ENCODE measurements around the gene MAP3K12. TPM values are rescaled to one million over a fixed set of nuclear protein-coding genes. Genes with fewer than 3 reads are reported as not detected.

Gene MAP3K12
- total RNA-seq, 1 experiment from 2014 or later: 9.6 TPM

DNA sequence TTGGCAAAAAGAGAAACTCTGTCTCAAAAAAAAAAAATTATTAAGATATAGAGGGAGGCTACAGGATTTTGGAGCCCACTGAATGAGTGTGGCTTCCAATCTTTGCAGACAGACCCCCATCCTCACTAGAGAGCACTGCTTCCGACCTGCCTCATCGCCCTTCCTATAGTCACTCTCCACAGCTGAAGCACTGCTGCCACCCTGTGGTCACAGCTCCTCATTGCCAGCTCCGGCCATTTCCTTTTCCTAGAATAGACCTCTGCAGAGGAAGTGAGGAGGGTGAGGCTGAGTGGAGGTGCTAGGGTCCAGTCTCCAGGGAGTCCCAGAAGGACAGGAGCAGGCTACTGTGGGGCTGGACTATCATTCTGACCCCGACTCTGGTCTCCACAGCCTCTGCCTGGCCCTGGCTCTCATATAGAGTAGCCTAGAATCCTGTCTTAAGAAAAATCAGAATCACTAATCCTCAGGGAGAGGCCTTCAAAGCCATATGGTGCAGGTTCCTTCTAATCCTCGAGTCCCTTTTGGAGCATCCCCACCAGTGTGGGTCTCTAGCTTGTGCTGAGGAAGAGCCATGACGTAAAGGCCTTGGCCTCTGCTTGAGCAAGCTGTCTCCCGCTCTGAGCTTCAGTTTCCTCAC, 9.4 kb upstream of the MAP3K12 start:
- Histone ChIP-seq H3K4me3 (ENCODE audit: low read length) (no peak overlapping the region), H3F3A (ENCODE audit: low read length, unreplicated experiment) (no peaks in the 10 kb centered on the region), H2AFZ (ENCODE audit: low read length) (no peak overlapping the region), H3K79me2 (ENCODE audit: low read length) (peaks cover 4% of the 10 kb centered on the region; the same call in 1 of the 2 replicates), H4K20me1 (ENCODE audit: low read length) (no peaks in the 10 kb centered on the region), H3K4me1 (ENCODE audit: insufficient read depth, low read length) (peaks cover 17% of the 10 kb centered on the region), H3K9me2 (replicated peaks; ENCODE audit: low read length) (no peaks in the 10 kb centered on the region), H3K4me2 (ENCODE audit: low read length) (no peak overlapping the region), H3K36me3 (ENCODE audit: low read depth, low read length) (peaks cover 16% of the 10 kb centered on the region; the same call in 1 of the 2 replicates), H3K27ac (ENCODE audit: low read length) (no peak overlapping the region), H3K27me3 (ENCODE audit: low read length) (no peaks in the 10 kb centered on the region), H3K9ac (ENCODE audit: low read length) (no peak overlapping the region), H3K9me3 (ENCODE audit: low read length) (no peaks in the 10 kb centered on the region)
- ATAC-seq (peak; percentile 79), DNase-seq (peak; percentile 94)
- TF ChIP-seq EZH2phosphoT487 (IDR thresholded peaks at IDR 0.05; ENCODE audit: borderline replicate concordance, low read length) (no peak), EZH2 (IDR thresholded peaks at IDR 0.05; ENCODE audit: low read length, unreplicated experiment) (no peak)
- TF ChIP-seq, protein P1, sequence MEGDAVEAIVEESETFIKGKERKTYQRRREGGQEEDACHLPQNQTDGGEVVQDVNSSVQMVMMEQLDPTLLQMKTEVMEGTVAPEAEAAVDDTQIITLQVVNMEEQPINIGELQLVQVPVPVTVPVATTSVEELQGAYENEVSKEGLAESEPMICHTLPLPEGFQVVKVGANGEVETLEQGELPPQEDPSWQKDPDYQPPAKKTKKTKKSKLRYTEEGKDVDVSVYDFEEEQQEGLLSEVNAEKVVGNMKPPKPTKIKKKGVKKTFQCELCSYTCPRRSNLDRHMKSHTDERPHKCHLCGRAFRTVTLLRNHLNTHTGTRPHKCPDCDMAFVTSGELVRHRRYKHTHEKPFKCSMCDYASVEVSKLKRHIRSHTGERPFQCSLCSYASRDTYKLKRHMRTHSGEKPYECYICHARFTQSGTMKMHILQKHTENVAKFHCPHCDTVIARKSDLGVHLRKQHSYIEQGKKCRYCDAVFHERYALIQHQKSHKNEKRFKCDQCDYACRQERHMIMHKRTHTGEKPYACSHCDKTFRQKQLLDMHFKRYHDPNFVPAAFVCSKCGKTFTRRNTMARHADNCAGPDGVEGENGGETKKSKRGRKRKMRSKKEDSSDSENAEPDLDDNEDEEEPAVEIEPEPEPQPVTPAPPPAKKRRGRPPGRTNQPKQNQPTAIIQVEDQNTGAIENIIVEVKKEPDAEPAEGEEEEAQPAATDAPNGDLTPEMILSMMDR (conservative IDR thresholded peaks at IDR 0.05; ENCODE audit: low read depth, low read length): peak; percentile 93
- CTCF ChIA-PET: interaction anchor here (0.6 to 1.6 kb wide), 8 partner anchors 10 to 156 kb away, joined by 3 to 6 read pairs (median 4); partner anchors contain the start of gene MAP3K12
- POLR2A ChIA-PET (ENCODE audit: unreplicated experiment): no interaction called here
- BruUV-seq (replicated peaks): no TSS peak
- intact Hi-C loops (cut with micrococcal nuclease): loop anchor here (2.0 kb wide), 1 partner anchor 184 kb away; no protein-coding TSS in a partner anchor

DNA sequence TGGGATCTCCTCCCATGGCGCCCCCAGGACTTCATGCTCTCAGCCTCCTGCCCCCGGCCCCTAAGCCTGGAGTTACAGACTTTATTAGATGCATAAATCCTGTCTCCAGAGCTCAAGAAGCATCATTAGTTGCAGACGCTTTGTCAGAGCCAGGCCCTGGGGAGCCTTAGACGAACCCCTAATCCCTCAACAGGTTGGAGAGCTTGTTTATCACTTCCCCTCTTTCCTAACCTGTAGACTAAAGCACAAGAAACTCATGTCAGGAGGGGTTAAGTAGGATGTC, 8.3 kb upstream of the MAP3K12 start:
- Histone ChIP-seq H3K9me2 (replicated peaks; ENCODE audit: low read length) (no peaks in the 10 kb centered on the region), H3K4me1 (ENCODE audit: insufficient read depth, low read length) (peaks cover 17% of the 10 kb centered on the region), H3K9ac (ENCODE audit: low read length) (no peak overlapping the region), H3K27me3 (ENCODE audit: low read length) (no peaks in the 10 kb centered on the region), H3K27ac (ENCODE audit: low read length) (no peak overlapping the region), H3K36me3 (ENCODE audit: low read depth, low read length) (peaks cover 21% of the 10 kb centered on the region; the same call in 1 of the 2 replicates), H4K20me1 (ENCODE audit: low read length) (no peaks in the 10 kb centered on the region), H3K79me2 (ENCODE audit: low read length) (peaks cover 15% of the 10 kb centered on the region), H2AFZ (ENCODE audit: low read length) (no peak overlapping the region), H3K4me3 (ENCODE audit: low read length) (no peak overlapping the region), H3K9me3 (ENCODE audit: low read length) (no peaks in the 10 kb centered on the region), H3K4me2 (ENCODE audit: low read length) (no peak overlapping the region), H3F3A (ENCODE audit: low read length, unreplicated experiment) (no peaks in the 10 kb centered on the region)
- no peak for TF ChIP-seq EZH2phosphoT487 (IDR thresholded peaks at IDR 0.05; ENCODE audit: borderline replicate concordance, low read length)
- TF ChIP-seq, protein P1 (conservative IDR thresholded peaks at IDR 0.05; ENCODE audit: low read depth, low read length): no peak
- POLR2A ChIA-PET (ENCODE audit: unreplicated experiment): no interaction called here
- intact Hi-C loops (cut with micrococcal nuclease): no loop called here
- ATAC-seq: no peak
- no peak for DNase-seq
- CTCF ChIA-PET: no interaction called here
- BruUV-seq (replicated peaks): no TSS peak

DNA sequence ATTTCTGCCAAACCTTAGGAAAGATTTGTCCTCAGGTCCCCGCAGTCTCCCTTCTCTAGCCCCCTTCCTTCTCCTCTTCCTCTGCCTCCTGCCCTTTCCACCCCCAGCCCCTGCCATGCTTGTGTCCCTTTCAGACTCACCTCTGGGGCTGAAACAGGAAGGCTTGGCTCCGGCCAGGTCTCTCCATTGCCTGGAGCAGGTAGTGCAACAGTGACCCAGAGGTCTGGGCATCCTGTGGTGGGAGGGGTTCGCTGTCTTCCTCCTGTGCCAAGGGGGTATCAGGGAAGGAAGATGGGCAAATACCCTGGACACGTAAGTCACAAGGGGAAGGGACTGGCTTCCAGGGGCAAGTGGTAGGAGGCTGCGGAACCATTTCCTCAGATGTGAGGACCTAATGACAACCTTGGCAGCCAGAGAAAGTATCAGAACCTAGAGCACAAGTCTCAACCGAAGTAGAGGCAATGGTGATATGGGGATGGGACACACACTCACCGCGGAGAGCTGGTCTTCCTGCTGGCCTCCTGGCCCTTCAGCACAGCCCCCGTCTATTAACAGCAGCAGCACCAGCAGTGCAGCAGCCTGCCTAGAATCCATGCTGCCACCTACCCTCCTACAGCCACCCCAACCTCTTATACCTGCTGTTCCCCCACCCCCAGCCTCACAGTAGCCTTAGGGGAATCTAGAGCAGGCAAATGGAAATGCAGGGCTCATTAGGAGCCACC, 7.8 kb upstream of the MAP3K12 start, which contains the start of gene NPFF:
NPFF (minus strand) TSS at position 604 of the 722 bp plus-strand sequence; CDS start at position 594, 10 bp downstream.
- Histone ChIP-seq H3F3A (ENCODE audit: low read length, unreplicated experiment) (no peaks in the 10 kb centered on the region), H3K36me3 (ENCODE audit: low read depth, low read length) (peaks cover 21% of the 10 kb centered on the region; the same call in 1 of the 2 replicates), H3K79me2 (ENCODE audit: low read length) (peaks cover 20% of the 10 kb centered on the region), H3K4me3 (ENCODE audit: low read length) (no peak within 1 kb of the TSS), H3K9me2 (replicated peaks; ENCODE audit: low read length) (no peaks in the 10 kb centered on the region), H3K4me2 (ENCODE audit: low read length) (no peak within 1 kb of the TSS), H4K20me1 (ENCODE audit: low read length) (no peaks in the 10 kb centered on the region), H3K27me3 (ENCODE audit: low read length) (no peaks in the 10 kb centered on the region), H2AFZ (ENCODE audit: low read length) (no peak within 1 kb of the TSS), H3K9ac (ENCODE audit: low read length) (no peak within 1 kb of the TSS), H3K4me1 (ENCODE audit: insufficient read depth, low read length) (peaks cover 21% of the 10 kb centered on the region), H3K27ac (ENCODE audit: low read length) (peak within 1 kb of the TSS; percentile 23; the same call in 1 of the 2 replicates), H3K9me3 (ENCODE audit: low read length) (no peaks in the 10 kb centered on the region)
- DNase-seq: no peak
- no TSS peak for BruUV-seq (replicated peaks)
- CTCF ChIA-PET: interaction anchor here (0.6 kb wide), 1 partner anchor 116 kb away, joined by 5 read pairs; no protein-coding TSS in a partner anchor
- TF ChIP-seq, protein P1 (conservative IDR thresholded peaks at IDR 0.05; ENCODE audit: low read depth, low read length): no peak
- TF ChIP-seq EZH2phosphoT487 (IDR thresholded peaks at IDR 0.05; ENCODE audit: borderline replicate concordance, low read length): no peak
- TF ChIP-seq EZH2 (IDR thresholded peaks at IDR 0.05; ENCODE audit: low read length, unreplicated experiment): no peak
- ATAC-seq: no peak
- intact Hi-C loops (cut with micrococcal nuclease): no loop called here
- POLR2A ChIA-PET (ENCODE audit: unreplicated experiment): no interaction called here

Measured in PC-3 (cell line).